KBM-7 (cell line): Measurements from ENCODE around the gene SMCO1.
"Not testable (repeated sequence)": the region's sequence is repeated elsewhere in the genome, so short reads cannot be mapped to it uniquely, and the experiment has no call there.

Experiments used
- DNase-seq: peaks from one replicate; pipeline ENCODE4 v3.0.0-alpha.2; 2015
- in situ Hi-C: fragments of 300-500 bp; cut with MboI; formaldehyde crosslinking; loops from 2 replicates; pipeline ENCODE4 v1.14.3; 2020; ENCODE audit warnings: low sequenced_read_pairs, low pct_unique_long_range_greater_than_20kb, mixed read lengths

The SMCO1 gene

DNA sequence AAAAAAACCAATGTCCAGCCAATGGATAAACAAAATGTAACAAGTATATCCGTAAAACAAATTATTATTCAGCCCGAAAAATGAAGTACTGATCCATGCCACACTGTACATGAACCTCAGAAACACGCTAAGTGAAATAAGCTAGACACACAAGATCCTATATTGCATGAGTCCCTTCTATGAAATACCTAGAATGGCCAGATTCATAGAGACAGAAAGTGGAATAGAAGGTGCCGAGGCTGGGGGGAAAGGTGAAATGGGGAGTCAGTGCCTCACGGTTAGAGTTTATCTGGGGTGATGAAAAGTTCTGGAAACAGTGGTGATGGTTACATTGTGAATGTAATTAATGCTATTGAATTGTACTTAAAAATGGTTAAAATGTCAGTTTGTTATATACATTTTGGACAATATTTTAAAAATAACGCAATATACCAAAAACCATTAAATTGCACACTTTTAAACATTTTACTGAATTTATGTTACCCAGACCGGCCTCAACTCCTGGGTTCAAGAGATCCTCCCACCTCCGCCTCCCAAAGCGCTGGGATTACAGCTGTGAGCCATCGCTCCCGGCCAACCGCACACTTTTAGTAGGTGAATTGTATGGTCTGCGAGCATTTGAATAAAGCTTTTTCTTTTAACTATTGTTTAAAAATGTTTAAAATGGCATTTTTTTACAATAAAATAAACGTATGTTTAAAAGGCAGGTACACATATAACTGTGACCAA, 13.7 kb downstream of the SMCO1 start:
- in situ Hi-C loops: loop anchor here (25.0 kb wide), 1 partner anchor 464 kb away; no protein-coding TSS in a partner anchor
- DNase-seq: no peak

DNA sequence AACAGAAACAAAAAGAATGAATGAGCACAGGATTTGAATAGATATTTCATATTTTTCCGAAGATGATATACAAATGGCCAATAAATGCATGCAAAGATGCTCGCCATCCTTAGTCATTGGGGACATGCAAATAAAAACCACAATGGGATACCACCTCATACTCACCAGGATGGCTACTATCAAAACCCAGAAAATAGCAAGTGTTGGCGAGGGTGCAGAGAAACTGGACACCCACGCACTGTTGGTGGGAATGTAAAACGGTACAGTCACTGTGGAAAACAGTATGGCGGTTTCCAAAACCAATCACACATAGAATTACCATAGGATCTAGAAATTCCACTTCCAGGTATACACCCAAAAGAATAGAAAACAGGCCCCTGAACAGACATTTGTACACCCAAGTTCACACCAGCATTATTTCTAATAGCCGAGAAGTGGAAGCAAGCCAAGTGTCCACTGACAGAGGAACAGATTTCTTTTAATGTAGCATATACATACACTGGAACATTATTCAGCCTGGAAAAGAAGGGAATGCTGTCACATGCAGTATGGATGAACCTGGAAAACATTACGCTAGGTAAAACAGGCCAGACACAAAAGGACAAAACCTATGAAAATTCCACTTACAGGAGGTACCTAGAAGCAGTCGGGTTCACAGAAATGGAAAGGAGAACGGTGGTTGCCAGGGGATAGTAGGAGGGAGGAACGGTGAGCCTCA, 15.2 kb downstream of the SMCO1 start:
- in situ Hi-C loops: loop anchor here (25.0 kb wide), 1 partner anchor 463 kb away; no protein-coding TSS in a partner anchor

DNA sequence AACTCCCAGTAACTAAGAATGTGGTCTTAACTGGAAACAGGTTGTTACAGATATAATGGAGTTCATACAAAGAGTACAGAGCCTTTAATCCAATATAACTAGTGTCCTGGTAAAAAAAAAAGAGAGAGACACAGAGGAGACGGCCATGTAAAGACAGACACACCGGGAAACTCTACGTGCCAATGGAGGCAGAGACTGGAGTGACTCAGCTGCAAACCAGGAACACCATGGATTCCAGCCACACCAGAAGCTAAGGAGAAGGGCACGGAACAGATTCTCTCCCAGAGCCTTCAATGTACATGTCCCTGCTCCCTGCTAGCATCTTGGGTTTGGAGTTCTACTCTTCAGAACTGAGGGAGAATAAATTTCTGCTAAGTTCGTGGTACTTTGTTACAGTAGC, 16.1 kb downstream of the SMCO1 start:
- DNase-seq: no peak
- in situ Hi-C loops: no loop called here

More for the DNA sequence above, 15.2 kb downstream of the SMCO1 start:
- DNase-seq: no peak

DNA sequence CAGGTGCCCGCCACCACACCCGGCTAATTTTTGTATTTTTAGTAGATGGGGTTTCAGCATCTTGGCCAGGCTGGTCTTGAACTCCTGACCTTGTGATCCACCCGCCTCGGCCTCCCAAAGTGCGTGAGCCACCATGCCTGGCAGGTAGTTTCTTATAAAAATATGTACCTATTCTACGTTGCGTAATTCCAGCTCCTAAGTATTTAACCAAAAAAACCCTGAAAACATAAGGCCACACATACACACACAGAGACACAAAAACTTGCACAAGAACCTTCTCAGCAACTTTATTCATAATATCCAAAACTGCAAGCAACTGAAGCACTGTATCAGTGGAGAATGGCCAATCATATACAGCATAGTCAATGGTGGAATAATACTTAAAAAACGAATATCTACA, 16.8 kb downstream of the SMCO1 start:
- DNase-seq: no peak
- in situ Hi-C loops: no loop called here

DNA sequence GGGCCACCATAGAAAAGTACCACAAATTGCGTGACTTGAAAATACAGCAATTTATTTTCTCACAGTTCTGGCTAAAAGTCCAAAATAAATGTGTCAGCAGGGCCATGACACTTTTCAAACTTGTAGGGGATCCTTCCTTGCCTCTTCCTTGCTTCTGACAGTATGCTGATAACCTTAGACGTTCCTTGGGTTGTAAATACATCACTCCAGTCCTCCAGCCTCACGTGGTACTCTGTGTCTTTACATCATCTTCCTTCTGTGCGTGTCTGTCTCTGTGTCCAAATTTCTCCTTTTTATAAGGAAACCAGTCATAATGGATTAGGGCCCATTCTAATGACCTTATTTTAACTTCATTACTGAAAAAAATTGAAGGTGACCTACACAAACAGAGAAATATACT, 19.0 kb downstream of the SMCO1 start:
- DNase-seq: no peak
- in situ Hi-C loops: no loop called here

DNA sequence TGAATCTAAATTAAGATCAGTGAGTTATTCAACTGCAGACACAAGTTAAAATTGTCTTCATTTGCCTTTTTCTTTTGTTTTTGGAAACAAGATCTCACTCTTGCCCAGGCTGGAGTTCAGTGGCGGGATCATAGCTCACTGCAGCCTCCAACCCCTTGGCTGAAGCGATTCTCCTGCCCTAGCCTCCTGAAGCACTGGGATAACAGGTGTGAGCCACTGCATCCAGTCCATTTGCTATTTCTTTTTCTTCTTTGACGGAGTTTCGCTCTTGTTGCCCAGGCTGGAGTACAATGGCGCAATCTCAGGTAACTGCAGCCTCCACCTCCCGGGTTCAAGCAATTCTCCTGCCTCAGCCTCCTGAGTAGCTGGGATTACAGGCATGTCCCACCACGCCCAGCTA, 21.9 kb downstream of the SMCO1 start:
- no peak for DNase-seq
- in situ Hi-C loops: no loop called here

DNA sequence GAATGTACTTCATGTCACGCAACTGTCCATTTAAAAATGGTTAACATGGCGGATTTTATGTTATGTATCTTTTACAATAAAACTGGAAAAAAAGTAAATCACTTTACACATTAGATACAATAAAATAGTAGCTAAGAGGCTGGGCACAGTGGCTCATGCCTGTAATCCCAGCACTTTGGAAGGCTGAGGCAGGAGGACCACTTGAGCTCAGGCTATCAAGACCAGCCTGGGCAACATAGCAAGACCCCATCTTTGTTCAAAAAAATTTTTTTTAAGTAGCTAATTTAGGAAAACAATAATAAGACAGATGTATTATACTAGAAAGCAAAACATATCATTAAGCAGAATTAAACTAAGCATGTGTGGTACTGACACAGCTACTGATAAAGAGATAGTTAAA, 23.1 kb downstream of the SMCO1 start:
- in situ Hi-C loops: no loop called here
- no peak for DNase-seq

DNA sequence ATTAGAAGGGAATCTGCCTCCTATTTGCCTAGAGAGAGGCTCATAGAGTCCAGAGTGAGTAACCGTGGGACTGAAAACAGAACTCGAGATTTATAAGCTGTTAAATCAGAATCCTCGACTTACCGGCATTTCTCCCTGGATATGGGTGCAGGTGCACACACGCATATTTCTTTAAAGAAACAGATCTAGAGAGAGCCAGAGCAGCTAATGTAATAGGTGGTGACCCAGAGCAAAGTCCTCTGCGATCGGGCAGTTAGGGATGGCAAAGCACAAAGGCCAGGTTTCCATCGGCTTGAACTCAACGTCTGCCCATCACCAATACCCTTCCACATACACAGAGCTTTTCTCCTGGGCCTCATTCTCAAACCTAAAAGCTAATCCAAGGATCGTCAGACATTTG, 25.4 kb downstream of the SMCO1 start:
- in situ Hi-C loops: no loop called here
- no peak for DNase-seq

DNA sequence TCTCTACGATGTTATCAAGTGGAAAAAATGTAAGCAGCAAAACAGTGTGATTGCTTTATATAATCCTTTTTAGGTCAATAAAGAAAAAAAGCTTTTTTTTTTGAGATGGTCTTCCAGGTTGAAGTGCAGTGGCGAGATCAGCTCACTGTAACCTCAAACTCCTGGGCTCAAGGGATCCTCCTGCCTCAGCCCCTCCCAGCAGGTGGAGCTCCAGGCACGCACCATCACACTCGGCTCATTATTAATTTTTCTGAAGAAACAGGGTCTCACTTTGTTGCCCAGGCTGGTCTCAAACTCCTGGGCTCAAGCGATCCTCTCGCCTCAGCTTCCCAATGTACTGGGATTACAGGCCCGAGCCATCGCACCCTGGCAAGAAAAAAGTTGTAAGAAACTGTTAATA, 28.9 kb downstream of the SMCO1 start:
- in situ Hi-C loops: no loop called here
- peak; percentile 41 for DNase-seq

DNA sequence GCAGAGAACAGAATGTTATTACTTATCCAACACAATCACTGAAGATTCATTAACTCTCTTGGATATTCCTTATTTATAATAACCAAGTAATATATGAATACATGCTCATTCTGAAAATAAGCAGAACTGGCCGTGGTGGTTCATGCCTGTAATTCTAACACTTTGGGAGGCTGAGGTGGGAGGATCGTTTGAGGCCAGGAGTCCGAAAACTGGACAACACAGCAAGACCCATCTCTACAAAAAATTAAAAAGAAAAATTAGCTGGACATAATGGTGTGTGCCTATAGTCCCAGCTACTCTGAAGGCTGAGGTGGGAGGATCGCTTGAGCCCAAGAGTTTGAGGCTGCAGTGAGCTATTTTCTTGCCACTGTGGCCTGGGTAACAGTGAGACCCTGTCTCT, 37.5 kb downstream of the SMCO1 start:
- in situ Hi-C loops: no loop called here
- DNase-seq: no peak

DNA sequence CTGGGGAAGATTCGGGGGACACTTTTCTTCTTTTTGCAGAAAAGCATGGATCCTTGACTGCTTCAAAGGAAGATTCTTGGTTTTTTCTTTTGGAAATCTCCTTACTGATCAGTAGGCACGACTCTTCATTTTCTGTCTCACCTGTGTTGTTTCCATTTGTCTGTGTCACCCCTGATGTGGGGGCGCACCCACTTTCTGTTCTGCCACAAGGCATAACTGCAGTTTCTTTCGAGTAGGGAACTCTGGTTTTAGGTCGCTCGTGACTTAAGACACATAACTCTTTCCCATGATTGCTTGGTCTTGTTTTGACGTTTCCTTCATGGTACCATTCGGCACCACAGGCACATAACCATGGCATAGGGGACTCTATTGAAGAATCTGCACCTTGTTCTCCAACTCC, 42.9 kb downstream of the SMCO1 start:
- in situ Hi-C loops: no loop called here
- DNase-seq: no peak

DNA sequence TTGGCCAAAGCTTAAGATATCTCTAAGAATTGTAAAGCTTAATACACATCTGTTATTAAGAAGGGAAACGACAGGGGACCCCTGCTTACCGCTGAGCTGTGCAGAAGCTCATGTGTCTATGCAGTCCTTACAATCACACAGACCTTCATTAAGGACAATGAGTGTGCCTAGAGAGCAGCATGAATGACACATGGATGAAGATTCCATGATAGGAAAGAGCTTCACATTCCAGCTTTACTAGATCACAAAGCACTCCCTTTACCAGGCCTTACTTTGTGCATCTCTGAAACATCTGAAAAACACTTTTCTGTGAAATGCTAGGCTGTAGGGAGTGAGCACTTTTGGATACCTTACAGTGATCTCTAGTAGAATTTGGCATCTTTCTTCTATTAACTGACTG, 43.6 kb downstream of the SMCO1 start:
- no peak for DNase-seq
- in situ Hi-C loops: no loop called here

DNA sequence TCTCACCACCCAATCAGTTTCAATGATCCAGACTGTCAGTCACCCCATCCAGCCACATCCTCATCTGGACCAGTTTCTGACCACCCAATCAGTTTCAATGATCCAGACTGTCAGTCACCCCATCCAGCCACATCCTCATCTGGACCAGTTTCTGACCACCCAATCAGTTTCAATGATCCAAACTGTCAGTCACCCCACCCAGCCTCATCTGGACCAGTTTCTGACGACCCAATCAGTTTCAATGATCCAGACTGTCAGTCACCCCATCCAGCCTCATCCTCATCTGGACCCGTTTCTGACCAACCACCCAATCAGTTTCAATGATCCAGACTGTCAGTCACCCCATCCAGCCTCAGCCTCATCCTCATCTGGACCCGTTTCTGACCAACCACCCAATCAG, 45.0 kb downstream of the SMCO1 start:
- in situ Hi-C loops, DNase-seq: not testable (repeated sequence)

DNA sequence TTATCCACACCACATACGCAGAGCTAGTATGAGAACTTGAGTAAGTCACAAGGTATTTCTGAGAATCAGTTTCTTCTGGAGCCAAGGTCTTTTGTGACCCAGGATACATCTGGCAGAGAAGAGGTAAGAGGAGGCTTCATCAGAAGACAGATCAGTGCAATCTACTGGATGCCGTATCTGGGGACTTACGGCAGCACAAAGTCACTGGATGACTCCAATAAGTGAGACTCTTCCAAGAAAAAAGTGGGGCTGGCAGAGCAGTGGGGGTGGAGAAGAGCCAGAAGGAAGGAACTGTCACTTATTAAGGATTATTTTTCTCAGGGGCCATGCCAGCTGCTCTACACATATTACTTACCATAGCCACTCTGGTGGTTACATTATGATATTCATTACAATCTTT, 51.3 kb downstream of the SMCO1 start:
- in situ Hi-C loops: no loop called here
- DNase-seq: no peak

DNA sequence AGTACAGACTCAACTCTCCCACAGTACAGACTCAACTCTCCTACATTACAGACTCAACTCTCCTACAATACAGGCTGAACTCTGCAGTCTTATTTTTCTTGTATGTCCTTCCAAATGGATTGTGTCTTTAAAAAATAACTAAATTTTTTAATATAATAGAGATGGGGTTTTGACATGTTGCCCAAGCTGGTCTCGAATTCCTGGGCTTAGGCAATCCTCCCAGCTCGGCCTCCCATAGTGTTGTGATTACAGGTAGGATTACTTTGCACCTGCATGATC, 51.7 kb downstream of the SMCO1 start:
- DNase-seq: no peak
- in situ Hi-C loops: no loop called here

DNA sequence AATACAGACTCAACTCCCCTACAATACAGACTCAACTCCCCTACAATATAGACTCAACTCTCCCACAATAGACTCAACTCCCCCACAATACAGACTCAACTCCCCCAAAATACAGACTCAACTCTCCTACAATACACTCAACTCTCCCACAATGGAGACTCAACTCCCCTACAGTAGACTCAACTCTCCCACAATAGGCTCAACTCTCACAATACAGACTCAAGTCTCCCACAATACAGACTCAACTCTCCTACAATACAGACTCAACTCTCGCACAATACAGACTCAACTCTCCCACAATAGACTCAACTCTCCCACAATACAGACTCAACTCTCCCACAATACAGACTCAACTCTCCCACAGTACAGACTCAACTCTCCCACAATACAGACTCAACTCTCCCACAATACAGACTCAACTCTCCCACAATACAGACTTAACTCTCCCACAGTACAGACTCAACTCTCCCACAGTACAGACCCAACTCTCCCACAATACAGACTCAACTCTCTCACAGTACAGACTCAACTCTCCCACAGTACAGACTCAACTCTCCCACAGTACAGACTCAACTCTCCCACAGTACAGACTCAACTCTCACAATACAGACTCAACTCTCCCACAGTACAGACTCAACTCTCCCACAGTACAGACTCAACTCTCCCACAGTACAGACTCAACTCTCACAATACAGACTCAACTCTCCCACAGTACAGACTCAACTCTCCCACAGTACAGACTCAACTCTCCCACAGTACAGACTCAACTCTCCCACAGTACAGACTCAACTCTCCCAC, 52.3 kb downstream of the SMCO1 start:
- in situ Hi-C loops, DNase-seq: not testable (repeated sequence)

DNA sequence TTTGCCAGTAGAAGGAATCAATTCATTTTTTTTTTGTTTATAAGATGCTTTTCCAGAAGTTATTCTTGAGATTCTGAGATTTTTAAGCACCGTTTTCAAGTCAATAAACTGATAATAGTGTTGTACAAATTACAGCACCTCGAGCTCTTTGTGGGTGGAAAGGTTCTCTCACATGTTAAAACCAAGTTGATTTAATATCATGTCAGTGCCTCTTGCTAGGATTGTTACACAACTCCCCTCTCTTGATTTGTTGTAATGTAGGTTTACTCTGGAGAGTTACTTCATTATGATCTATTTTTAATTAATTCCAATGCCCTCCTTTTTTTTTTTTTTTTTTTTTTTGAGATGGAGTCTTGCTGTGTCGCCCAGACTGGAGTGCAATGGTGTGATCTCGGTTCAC, 57.1 kb downstream of the SMCO1 start:
- in situ Hi-C loops: no loop called here
- DNase-seq: no peak

DNA sequence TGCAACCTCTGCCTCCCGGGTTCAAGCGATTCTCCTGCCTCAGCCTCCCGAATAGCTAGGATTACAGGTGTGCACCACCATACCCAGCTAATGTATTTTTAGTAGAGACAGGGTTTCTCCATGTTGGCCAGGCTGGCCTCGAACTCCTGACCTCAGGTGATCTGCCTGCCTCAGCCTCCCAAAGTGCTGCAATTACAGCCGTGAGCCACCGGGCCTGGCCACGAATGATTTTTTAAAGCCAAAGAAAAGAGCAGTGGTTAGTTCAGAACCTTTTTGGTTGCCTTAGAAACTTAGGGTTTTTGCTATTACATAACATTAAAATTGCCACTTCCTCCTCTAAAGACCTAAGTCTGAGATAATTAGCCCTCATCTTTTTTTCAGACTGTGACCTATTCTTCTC, 57.7 kb downstream of the SMCO1 start:
- in situ Hi-C loops: not testable (repeated sequence)
- peak; percentile 75 for DNase-seq
